Kidney capillary endothelial cell (primary cell): ENCODE measurements around the gene APOBEC3A.
"Not testable (repeated sequence)": the region's sequence is repeated elsewhere in the genome, so short reads cannot be mapped to it uniquely, and the experiment has no call there.

ENCODE experiments used
- DNase-seq: peaks from one replicate; pipeline ENCODE4 v3.0.0-alpha.2; 2018; ENCODE audit warnings: low spot score

Gene APOBEC3A

DNA sequence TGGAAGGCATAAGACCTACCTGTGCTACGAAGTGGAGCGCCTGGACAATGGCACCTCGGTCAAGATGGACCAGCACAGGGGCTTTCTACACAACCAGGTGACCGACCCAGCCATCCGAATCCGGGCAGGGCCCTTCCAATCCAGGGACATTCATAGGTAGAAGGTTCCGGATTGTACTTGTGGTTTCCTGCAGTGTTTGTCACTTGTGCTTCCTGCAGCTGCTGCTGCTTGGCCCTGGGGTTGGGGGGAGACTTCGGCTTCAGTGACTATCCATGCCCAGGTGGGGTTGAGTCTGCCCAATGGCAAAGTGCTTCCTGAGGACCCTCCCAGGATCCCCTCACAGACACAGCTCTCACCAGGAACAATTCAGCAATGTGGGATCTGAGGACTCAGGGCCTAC lies 2.2 kb downstream of the APOBEC3A start:
- DNase-seq, result no peak

DNA sequence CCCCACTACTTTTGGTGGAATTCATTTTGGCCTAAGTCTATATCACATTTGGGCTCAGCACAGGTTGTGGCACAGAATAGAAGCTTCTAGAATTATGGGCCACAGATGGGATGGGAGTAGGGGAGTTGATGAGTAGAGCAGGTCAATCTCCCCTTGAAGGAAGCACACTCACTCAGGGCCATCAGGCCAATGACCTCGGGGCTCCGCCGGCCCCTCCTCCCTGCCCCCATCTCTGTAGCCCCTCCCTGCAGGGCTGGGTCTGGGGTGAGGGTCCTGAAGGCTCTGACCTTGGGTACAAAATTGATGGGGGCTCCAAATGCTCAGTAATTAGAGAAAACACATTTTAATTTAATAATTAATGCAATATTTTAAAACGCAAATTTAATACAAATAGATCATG lies 3.3 kb downstream of the APOBEC3A start:
- DNase-seq, result not testable (repeated sequence)

GRCh38 chr22:38963291-38963738 lies 5.9 kb downstream of the APOBEC3A start:
- not testable (repeated sequence) for DNase-seq

GRCh38 chr22:38963872-38964271 lies 6.5 kb downstream of the APOBEC3A start:
- DNase-seq, result no peak

GRCh38 chr22:38964306-38964705 lies 6.9 kb downstream of the APOBEC3A start:
- no peak for DNase-seq

DNA sequence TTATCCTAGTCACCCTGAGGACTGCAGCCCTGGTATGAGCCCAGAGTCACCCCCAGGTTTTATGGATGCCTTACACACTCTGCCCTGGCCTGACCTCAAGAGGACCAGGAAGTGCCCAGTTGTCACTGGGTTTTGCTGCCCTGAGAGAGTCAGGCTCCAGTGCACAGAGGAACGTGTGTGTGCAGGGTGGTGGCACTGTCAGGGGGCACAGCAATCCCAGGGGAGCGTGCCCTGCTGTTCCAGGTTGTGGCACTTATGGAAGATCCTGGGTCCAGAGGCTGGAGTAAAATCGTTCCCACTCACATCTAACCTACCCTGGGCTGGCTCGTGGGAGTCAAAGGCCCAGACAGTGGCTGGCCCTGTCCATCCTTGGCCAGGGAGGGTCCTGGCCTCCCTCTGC lies 7.6 kb downstream of the APOBEC3A start:
- DNase-seq, result no peak

GRCh38 chr22:38965614-38966379 lies 8.4 kb downstream of the APOBEC3A start:
- DNase-seq, result no peak

- no peak for DNase-seq
These were observed 8.9 kb downstream of the APOBEC3A start for GRCh38 chr22:38966380-38966702.

- no peak for DNase-seq
These were observed 9.5 kb downstream of the APOBEC3A start for GRCh38 chr22:38966942-38967341.

DNA sequence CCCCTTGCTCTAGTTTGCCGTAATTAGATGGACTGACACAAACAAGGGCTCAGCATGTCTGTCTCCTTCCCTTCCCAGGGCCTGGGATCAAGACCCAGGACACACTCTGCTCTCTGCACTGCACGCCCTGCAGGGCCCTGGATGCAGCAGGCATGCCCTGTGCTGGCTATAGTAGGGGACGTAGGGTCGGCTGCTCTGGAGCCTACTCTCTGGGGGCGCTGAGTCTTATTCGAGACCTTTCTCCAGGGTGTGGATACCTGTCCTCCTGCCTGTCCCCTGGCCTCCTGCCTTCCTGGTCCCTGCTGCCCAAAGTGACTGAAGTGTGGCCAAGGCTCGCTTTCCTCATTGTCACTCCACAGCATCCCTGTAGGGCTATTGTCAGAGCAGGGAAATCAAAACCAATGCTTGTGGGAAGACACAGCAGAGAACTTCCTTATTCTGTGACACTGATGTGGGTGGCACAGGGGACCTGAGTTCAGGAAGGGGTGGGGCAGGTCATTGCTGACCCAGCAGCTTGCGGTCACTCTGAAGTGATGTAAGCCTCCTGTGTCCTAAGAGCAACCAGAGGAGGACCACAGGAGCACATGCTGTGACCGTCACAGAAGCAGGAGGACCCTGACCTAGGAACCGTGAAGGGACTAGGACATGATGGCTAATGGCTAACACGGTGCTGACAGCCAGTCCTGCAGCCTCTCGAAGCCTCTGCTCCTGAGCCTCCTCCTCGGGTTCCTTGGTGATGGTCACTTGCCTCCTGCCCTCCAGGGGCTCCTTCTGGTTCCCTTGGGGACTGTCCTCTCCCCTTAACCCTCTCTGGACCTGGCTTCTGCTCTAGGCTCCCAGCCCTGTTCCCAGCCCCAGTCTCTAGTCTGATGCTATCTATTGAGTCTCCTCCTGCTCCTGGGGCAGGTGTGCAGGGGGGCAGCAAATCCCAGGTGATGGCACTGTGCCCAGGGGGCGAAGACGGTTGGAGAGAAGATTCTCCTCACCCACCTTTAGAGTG lies 10.3 kb downstream of the APOBEC3A start:
- DNase-seq, result no peak

GRCh38 chr22:38968801-38969200 lies 11.4 kb downstream of the APOBEC3A start:
- no peak for DNase-seq

GRCh38 chr22:38970551-38970950 lies 13.1 kb downstream of the APOBEC3A start:
- no peak for DNase-seq

DNA sequence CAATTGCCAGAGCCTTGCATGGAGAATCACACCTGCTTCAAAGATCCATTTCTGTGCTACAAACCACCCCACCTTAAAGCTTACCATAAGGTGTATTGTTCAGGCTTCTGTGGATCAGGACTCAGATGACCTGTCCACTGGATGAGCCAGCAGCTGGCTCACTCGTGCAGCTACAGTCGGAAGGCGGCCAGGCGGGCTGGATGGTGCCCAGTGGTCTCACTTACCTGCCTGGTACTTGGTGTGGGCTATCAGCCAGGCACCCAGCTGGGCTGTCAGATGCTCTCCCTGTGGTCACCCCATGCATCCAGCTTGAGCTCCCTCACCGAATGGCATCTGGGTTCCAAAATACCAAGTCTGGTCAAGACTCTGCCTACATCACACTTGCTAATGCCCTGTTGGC lies 13.8 kb downstream of the APOBEC3A start:
- DNase-seq, result no peak

GRCh38 chr22:38971791-38972190 lies 14.4 kb downstream of the APOBEC3A start:
- DNase-seq, result no peak

DNA sequence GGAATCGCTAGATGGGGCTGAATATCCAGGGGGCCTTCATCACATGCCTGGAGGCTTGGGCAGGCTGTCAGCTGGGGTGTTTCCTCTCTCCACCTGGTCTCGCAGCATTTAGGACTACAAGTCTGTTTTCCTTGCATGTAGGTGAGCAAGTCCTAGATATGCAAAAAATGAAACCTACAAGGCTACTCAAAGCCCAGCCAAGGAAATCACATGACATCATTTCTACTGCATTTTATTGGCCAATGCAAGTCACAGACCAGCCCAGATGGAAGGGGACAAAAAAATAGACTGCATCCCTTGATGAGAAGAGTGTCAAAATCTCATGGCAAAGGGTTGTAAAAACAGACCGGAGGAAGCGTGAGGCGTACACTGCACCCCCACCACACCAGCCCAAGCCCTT lies 15.1 kb downstream of the APOBEC3A start:
- DNase-seq, result no peak

GRCh38 chr22:38973289-38974169 lies 16.1 kb downstream of the APOBEC3A start:
- peak; percentile 46 for DNase-seq

GRCh38 chr22:38974170-38974825 lies 16.9 kb downstream of the APOBEC3A start:
- DNase-seq, result no peak

- DNase-seq, result no peak
These were observed 17.4 kb downstream of the APOBEC3A start for GRCh38 chr22:38974826-38975175.

DNA sequence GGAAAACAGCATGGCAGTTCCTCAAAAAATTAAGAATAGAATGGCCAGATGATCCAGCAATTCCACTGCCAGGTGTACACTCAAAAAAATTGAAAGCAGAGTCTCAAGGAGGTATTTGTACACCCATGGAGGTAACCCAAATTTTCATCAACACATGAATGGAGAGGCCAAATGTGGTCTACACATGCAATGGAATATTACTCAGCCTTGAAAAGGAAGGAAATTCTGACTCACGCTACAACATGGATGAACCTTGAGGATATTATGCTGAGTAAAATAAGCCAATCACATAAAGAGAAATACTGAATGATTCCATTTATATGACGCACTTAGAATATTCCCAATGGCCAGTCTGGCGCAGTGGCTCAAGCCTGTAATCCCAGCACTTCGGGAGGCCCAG lies 19.9 kb downstream of the APOBEC3A start:
- not testable (repeated sequence) for DNase-seq

GRCh38 chr22:38980587-38980986 lies 23.2 kb downstream of the APOBEC3A start:
- DNase-seq, result not testable (repeated sequence)
